Breast epithelium (tissue), 4 donors: Measurements from ENCODE around the gene NFIC. TPM values are rescaled to one million over a fixed set of nuclear protein-coding genes. Genes with fewer than 3 reads are reported as not detected.

ENCODE experiments used
- DNase-seq, 2 donors: peaks; one replicate each; pipeline ENCODE4 v3.0.0-alpha.2; 2019; ENCODE audit warnings: low spot score in 2 of 2
- H3K27ac ChIP-seq, 2 donors: fragments of 200-600 bp; sonication (generic) in 1 of 2; one replicate each; pipeline ENCODE4 v1.5.1; 2016 to 2019; ENCODE audit warnings: mild to moderate bottlenecking in 1 of 2
- H3K27me3 ChIP-seq, 2 donors: fragments of 200-600 bp; sonication (generic) in 1 of 2; one replicate each; pipeline versions ENCODE4 v1.5.1 to v1.6.0; 2017 to 2019; ENCODE audit warnings: control low read depth in 1 of 2, mild to moderate bottlenecking in 1 of 2
- H3K36me3 ChIP-seq: fragments of 200-600 bp; one replicate; pipeline ENCODE4 v1.5.1; 2019
- H3K4me1 ChIP-seq, 2 donors: fragments of 200-600 bp; sonication (generic); one replicate each; pipeline ENCODE4 v1.5.1; 2016 to 2019; ENCODE audit warnings: control low read depth in 1 of 2
- H3K4me3 ChIP-seq, 3 donors: fragments of 200-600 bp; sonication (generic); 1 replicate in 2 of 3; 2 replicates in 1 of 3; pipeline ENCODE4 v1.5.1; 2016 to 2019; ENCODE audit warnings: mild to moderate bottlenecking in 3 of 3, moderate library complexity in 2 of 3
- H3K9me3 ChIP-seq, 2 donors: fragments of 200-600 bp; sonication (generic) in 1 of 2; one replicate each; pipeline ENCODE4 v1.5.1; 2016 to 2019; ENCODE audit warnings: control low read depth in 1 of 2
- CTCF ChIP-seq, 3 donors: fragments of 450-650 bp; IDR thresholded peaks; one replicate each; pipeline ENCODE4 v1.5.1; 2016 to 2017; ENCODE audit warnings: antibody characterized with exemption in 3 of 3, mild to moderate bottlenecking in 3 of 3, moderate library complexity in 3 of 3
- POLR2A ChIP-seq: fragments of 450-650 bp; IDR thresholded peaks from one replicate; pipeline ENCODE4 v1.6.1; 2016; ENCODE audit warnings: antibody characterized with exemption, mild to moderate bottlenecking, moderate library complexity
- POLR2AphosphoS5 ChIP-seq, 3 donors: sonication (generic); formaldehyde crosslinking; IDR thresholded peaks; one replicate each; pipeline ENCODE4 v1.6.1; 2017; ENCODE audit warnings: antibody characterized with exemption in 3 of 3
- intact Hi-C: fragments of 100-400 bp; cut with DNase I; formaldehyde crosslinking; loops from one replicate; pipeline ENCODE4 v1.15.1; 2023; ENCODE audit warnings: low total_unique reads
- total RNA-seq, 3 donors: library from RNA; depleted of rRNA; stranded (reverse); fragments of >200 nt; gene quantifications; one replicate each; pipeline ENCODE4 v1.1.0, GENCODE V29; 2016

Gene NFIC
- total RNA-seq, 3 donors from 2014 or later, result 48.9 to 97.8 (median 73.1) TPM

- H3K9me3 ChIP-seq, result no peaks in the 10 kb centered on the region
- H3K4me1 ChIP-seq, result peaks cover 4 to 9% of the 10 kb centered on the region in 2 donors
- H3K36me3 ChIP-seq, result no peaks in the 10 kb centered on the region
- peak overlapping the region; percentile 99 for H3K27ac ChIP-seq
- intact Hi-C loops, result no loop called here
- no peaks in the 10 kb centered on the region for H3K27me3 ChIP-seq
- H3K4me3 ChIP-seq, result peak overlapping the region; percentile 89 to 95 (median 95)
- no peak for DNase-seq
- TF ChIP-seq POLR2A, result no peak
- peak in 2 of 3 donors; percentile 7 to 14 for TF ChIP-seq POLR2AphosphoS5 (IDR thresholded peaks at IDR 0.05)
- TF ChIP-seq CTCF (IDR thresholded peaks at IDR 0.05), result no peak
Observed at GRCh38 chr19:3366753-3367627, 607 bp downstream of the NFIC start.

DNA sequence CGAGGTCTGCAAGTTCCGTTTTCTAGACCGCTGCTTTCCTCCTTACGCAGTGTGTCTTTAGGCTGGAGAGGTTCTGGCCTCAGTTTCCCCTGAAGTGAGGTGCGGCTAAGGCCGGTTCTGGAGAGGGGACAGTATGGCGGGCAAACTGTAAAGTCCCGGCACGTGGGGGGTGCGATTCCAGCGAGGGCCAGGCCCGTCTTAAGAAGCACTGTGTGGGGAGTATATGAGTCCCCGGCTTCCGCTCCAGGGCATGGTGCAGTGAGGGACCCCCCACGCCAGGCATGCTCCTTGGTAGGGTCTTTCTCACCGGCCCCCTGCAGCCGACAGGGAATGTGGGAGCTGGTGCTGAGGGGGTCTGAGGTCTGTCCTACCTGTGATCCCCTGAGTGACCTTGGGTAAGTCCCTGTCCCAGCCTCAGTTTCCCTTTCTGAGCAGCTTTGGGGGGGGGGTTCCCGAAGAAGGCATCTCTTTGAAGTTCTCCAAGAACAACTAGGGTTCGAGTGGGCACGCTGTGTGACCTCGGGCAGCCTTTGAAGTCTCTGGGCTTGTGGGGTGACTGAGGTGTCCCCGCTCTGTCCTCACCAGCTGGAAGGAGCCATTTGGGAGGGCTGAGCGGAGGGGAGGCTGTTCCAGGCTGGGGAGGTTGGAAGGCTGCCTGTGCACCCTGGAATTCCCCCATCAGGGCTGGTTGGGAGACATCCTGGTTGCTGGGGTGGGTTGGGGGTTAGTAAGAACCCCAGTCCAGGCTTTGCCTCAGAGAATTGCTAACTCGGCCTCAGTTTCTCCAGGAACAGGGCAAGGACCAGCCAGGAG is 1.5 kb downstream of the NFIC start:
- DNase-seq, result no peak
- Histone ChIP-seq H3K4me1 (peaks cover 4 to 9% of the 10 kb centered on the region in 2 donors), H3K27ac (peak overlapping the region; percentile 99), H3K9me3 (no peaks in the 10 kb centered on the region), H3K4me3 (peak overlapping the region; percentile 89 to 95 (median 95)), H3K36me3 (no peaks in the 10 kb centered on the region), H3K27me3 (no peaks in the 10 kb centered on the region)
- TF ChIP-seq POLR2A (no peak), POLR2AphosphoS5 (IDR thresholded peaks at IDR 0.05) (peak in 1 of 3 donors; percentile 19)
- intact Hi-C loops, result no loop called here

GRCh38 chr19:3368441-3368795 is 2.0 kb downstream of the NFIC start:
- TF ChIP-seq POLR2AphosphoS5 (IDR thresholded peaks at IDR 0.05), result no peak
- no peak for TF ChIP-seq POLR2A
- no peak for TF ChIP-seq CTCF (IDR thresholded peaks at IDR 0.05)
- DNase-seq, result no peak
- no peaks in the 10 kb centered on the region for H3K9me3 ChIP-seq
- H3K4me1 ChIP-seq, result peaks cover 4 to 9% of the 10 kb centered on the region in 2 donors
- peak overlapping the region; percentile 89 to 95 (median 95) for H3K4me3 ChIP-seq
- H3K27ac ChIP-seq, result peak overlapping the region; percentile 99
- intact Hi-C loops, result no loop called here
- no peaks in the 10 kb centered on the region for H3K36me3 ChIP-seq
- no peaks in the 10 kb centered on the region for H3K27me3 ChIP-seq

- no peak for DNase-seq
- Histone ChIP-seq H3K27ac (peak overlapping the region; percentile 99), H3K27me3 (no peaks in the 10 kb centered on the region), H3K4me3 (peak overlapping the region; percentile 89 to 95 (median 95)), H3K9me3 (no peaks in the 10 kb centered on the region), H3K36me3 (no peaks in the 10 kb centered on the region), H3K4me1 (peaks cover 4 to 9% of the 10 kb centered on the region in 2 donors)
- intact Hi-C loops, result no loop called here
- no peak for TF ChIP-seq POLR2A
- no peak for TF ChIP-seq CTCF (IDR thresholded peaks at IDR 0.05)
- TF ChIP-seq POLR2AphosphoS5 (IDR thresholded peaks at IDR 0.05), result no peak
Observed at GRCh38 chr19:3368848-3369336, 2.5 kb downstream of the NFIC start.

GRCh38 chr19:3369337-3370213 is 3.2 kb downstream of the NFIC start:
- Histone ChIP-seq H3K4me1 (peaks cover 4 to 15% of the 10 kb centered on the region in 2 donors), H3K4me3 (peak overlapping the region; percentile 89 to 95 (median 95)), H3K27ac (peak overlapping the region; percentile 99), H3K36me3 (no peaks in the 10 kb centered on the region), H3K27me3 (no peaks in the 10 kb centered on the region), H3K9me3 (no peaks in the 10 kb centered on the region)
- TF ChIP-seq POLR2A (no peak), POLR2AphosphoS5 (IDR thresholded peaks at IDR 0.05) (peak in 2 of 3 donors; percentile 18 to 24), CTCF (IDR thresholded peaks at IDR 0.05) (no peak)
- intact Hi-C loops, result no loop called here
- DNase-seq, result no peak
